Activated gamma-delta T cell (primary cell): Measurements from ENCODE around the gene FOXE3.

Source experiments
- DNase-seq: peaks from one replicate; lab custom pipeline; 2025; lab: John Stamatoyannopoulos, UW

FOXE3 gene

GRCh38 chr1:47405697-47406096 lies 10.4 kb upstream of the FOXE3 start:
- DNase-seq, result no peak

GRCh38 chr1:47406966-47407365 lies 9.1 kb upstream of the FOXE3 start:
- DNase-seq, result no peak

GRCh38 chr1:47407481-47407880 lies 8.6 kb upstream of the FOXE3 start:
- no peak for DNase-seq

- DNase-seq, result no peak
These were observed 6.6 kb upstream of the FOXE3 start for GRCh38 chr1:47409311-47410067.

GRCh38 chr1:47410068-47410455 lies 6.0 kb upstream of the FOXE3 start:
- DNase-seq, result no peak

- no peak for DNase-seq
These were observed 4.6 kb upstream of the FOXE3 start for GRCh38 chr1:47411436-47411835.

GRCh38 chr1:47412437-47412836 lies 3.6 kb upstream of the FOXE3 start:
- DNase-seq, result no peak

- no peak for DNase-seq
These were observed 459 bp downstream of the FOXE3 start for GRCh38 chr1:47416319-47417169.

GRCh38 chr1:47417170-47418044 lies 1.3 kb downstream of the FOXE3 start:
- no peak for DNase-seq

- DNase-seq, result no peak
These were observed 2.0 kb downstream of the FOXE3 start for GRCh38 chr1:47418122-47418521.

- DNase-seq, result no peak
These were observed 2.7 kb downstream of the FOXE3 start for GRCh38 chr1:47418681-47419325.

GRCh38 chr1:47420547-47420946 lies 4.5 kb downstream of the FOXE3 start:
- DNase-seq, result no peak

- DNase-seq, result no peak
These were observed 7.8 kb downstream of the FOXE3 start for GRCh38 chr1:47423872-47424271.

GRCh38 chr1:47424336-47424982 lies 8.4 kb downstream of the FOXE3 start:
- no peak for DNase-seq

- no peak for DNase-seq
These were observed 15.4 kb downstream of the FOXE3 start for GRCh38 chr1:47431534-47431933.

GRCh38 chr1:47432071-47433036 lies 16.3 kb downstream of the FOXE3 start:
- no peak for DNase-seq

- DNase-seq, result no peak
These were observed 16.9 kb downstream of the FOXE3 start for GRCh38 chr1:47433037-47433421.

GRCh38 chr1:47433477-47434050 lies 17.5 kb downstream of the FOXE3 start:
- no peak for DNase-seq

GRCh38 chr1:47434051-47434842 lies 18.2 kb downstream of the FOXE3 start:
- DNase-seq, result no peak
